AG04449 (cell line): ENCODE data around the gene XIRP2.

Source experiments
- CTCF ChIA-PET: fragments of 350-600 bp; formaldehyde crosslinking; extraction: SDS; loops from one replicate; lab custom pipeline; 2021; ENCODE audit warnings: antibody characterized with exemption; lab: Yijun Ruan, JAX
- POLR2A ChIA-PET: fragments of 400-600, 350-600 bp; formaldehyde crosslinking; extraction: SDS; loops from one replicate; lab custom pipeline; 2020; ENCODE audit warnings: antibody characterized with exemption, inconsistent platforms; lab: Yijun Ruan, JAX
- DNase-seq: peaks from one replicate; pipeline ENCODE4 v3.0.0-alpha.2; 2010; ENCODE audit warnings: low read depth, low spot score
- H3K4me3 ChIP-seq: 2 replicates; pipeline ENCODE4 v1.5.1; 2011; ENCODE audit warnings: low read depth, mild to moderate bottlenecking, control low read depth, low read length
- TF ChIP-seq, protein P1 (sequence below): IDR thresholded peaks from one replicate; pipeline ENCODE4 v1.5.1; 2011; ENCODE audit warnings: mild to moderate bottlenecking, moderate library complexity, low read length, control low read depth, inconsistent platforms; ENCODE audit not compliant: insufficient read depth; ENCODE audit errors: missing control alignments

Gene XIRP2

DNA sequence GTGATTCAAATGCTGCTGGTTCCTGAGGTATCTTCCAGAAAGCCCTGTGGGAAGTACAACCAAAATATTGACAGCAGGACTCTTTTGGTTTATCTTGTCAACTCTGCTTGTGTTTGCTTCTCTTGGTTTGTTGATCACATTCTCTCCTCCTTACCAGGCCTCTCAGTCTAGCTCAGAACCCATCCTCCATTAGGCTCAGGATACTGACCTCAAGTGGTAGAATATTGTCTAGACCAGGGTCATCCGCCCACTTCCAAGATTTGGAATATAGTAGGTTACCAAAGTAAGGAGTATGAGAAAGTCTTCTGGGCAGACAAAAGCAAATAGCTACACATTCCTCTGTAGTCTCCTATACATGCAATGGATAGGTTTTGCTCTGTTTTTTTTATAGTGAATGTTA is 56.6 kb downstream of the XIRP2 start:
- no peak overlapping the region for H3K4me3 ChIP-seq
- TF ChIP-seq, protein P1, sequence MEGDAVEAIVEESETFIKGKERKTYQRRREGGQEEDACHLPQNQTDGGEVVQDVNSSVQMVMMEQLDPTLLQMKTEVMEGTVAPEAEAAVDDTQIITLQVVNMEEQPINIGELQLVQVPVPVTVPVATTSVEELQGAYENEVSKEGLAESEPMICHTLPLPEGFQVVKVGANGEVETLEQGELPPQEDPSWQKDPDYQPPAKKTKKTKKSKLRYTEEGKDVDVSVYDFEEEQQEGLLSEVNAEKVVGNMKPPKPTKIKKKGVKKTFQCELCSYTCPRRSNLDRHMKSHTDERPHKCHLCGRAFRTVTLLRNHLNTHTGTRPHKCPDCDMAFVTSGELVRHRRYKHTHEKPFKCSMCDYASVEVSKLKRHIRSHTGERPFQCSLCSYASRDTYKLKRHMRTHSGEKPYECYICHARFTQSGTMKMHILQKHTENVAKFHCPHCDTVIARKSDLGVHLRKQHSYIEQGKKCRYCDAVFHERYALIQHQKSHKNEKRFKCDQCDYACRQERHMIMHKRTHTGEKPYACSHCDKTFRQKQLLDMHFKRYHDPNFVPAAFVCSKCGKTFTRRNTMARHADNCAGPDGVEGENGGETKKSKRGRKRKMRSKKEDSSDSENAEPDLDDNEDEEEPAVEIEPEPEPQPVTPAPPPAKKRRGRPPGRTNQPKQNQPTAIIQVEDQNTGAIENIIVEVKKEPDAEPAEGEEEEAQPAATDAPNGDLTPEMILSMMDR = no peak
- no peak for DNase-seq
- POLR2A ChIA-PET = no interaction called here
- CTCF ChIA-PET = no interaction called here

DNA sequence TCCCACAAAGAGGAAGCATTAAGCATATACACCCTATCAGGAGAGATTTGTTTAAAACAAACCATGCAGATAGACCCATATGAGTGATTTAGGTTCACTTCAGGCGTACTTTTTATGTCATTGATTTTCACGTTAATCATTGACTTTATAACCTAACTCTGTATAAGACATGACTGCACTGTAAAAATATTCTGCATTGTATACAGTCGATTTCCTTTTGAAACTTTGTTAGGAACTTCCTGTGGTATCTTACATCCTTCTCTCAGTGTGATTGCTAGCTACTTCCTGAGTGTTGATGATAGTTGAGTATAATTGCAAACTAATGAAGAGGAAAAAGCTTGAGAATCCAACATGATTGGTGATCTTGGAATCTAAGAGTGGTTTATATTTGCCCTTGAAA is 69.4 kb downstream of the XIRP2 start:
- no peak for DNase-seq
- H3K4me3 ChIP-seq = no peak overlapping the region
- POLR2A ChIA-PET = no interaction called here
- TF ChIP-seq, protein P1 = no peak
- CTCF ChIA-PET = no interaction called here

DNA sequence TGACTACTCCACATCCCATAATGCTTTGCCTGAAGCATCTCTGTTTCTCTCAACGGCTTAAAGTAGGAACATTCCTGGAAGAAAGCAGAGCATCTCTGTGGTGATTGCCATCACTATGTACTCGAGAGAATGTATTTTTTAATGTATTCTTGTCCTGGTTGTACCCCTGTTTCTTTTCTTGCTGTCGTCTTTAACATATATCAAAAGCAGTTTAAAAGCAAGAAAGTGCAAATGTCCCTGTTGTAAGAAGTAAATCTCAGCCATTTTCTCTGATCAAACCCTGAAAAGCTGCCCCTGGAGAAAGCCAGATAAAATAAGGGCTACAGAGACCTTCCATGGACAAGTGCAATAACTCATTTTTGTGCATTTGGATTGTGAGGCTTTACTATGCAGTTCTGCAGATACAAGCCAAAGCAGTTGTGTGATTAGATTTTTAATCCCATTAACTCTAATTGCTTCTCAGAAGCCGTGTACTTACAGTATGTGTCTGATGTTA is 70.8 kb downstream of the XIRP2 start:
- H3K4me3 ChIP-seq = no peak overlapping the region
- POLR2A ChIA-PET = no interaction called here
- TF ChIP-seq, protein P1 = no peak
- CTCF ChIA-PET = no interaction called here
- DNase-seq = no peak

DNA sequence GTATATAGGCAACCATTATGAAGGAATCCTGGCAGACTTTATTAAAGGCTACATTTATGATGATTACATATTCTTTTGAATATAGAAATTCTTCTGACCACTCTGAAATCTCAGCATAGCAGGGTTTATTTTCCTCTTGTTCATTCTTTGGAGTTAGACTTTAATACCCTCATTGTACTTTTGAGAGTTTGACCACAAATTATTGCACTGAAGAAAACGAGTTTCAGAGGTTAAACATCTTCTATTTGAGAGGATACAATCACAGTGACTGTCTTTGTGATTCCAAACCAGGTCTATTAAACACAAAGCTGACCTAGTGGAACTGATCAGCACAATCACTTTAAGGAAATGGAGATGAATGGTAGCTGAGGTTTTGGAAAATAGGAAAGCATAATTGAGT is 71.3 kb downstream of the XIRP2 start:
- TF ChIP-seq, protein P1 = no peak
- DNase-seq = no peak
- no peak overlapping the region for H3K4me3 ChIP-seq
- ChIA-PET POLR2A (no interaction called here), CTCF (no interaction called here)

DNA sequence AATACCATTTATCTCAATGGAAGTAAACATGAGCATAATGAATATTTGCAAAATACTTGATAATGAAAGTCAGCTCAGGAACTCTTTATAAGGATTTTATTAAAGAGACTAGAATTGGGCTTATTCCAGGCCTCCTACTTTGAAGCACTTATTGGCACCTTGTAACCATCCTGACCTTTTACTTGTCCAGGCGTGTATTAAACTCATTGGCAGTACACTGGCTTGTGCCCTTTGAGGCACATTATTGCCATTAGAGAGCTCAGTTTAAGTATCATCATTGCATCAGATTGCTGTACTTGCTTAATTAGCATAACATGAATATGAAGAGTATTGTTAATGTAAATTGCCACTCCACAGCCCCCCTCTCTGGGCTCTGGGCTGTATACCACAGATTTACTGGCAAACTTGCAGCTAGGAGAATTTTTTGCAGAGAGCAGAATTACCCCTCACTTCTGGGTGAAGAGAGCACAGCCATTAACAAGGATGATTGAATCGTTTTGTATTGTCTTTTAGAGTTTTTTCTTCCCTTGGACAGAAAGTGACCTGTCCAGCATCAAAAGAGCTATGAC is 72.5 kb downstream of the XIRP2 start:
- POLR2A ChIA-PET = no interaction called here
- CTCF ChIA-PET = no interaction called here
- no peak for DNase-seq
- TF ChIP-seq, protein P1 = no peak
- H3K4me3 ChIP-seq = no peak overlapping the region

DNA sequence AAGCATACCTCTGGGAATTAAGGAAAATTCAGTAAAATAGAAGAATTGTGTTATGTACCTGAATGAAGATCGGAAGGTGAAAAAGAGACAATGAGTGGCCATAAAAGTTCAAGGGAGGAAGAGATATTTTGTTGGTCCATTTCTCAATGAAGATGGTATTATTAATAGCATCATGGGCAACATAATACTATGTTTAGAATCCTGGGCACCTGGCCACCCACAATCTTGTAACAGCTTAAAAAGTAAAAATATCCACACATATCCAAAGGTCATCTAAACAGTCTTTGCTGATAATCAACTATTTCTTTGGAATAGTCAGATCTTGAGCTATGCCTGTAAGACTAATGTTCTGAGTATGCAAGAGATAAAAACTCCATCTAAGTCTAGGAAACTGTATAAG is 73.7 kb downstream of the XIRP2 start:
- TF ChIP-seq, protein P1 = no peak
- ChIA-PET CTCF (no interaction called here), POLR2A (no interaction called here)
- H3K4me3 ChIP-seq = no peak overlapping the region
- DNase-seq = no peak
